Caco-2 (cell line): ENCODE results near the gene SRPRA. TPM values are rescaled to one million over a fixed set of nuclear protein-coding genes. Genes with fewer than 3 reads are reported as not detected.
A peak's percentile ranks its signal among the peaks of the same experiment; 100 is the strongest.

ENCODE experiments used
- BruUV-seq: library from RNA; stranded (reverse); fragments of 400-500 nt; replicated peaks from 2 replicates; lab custom pipeline; 2021; lab: Mats Ljungman, UMichigan
- CTCF ChIA-PET: fragments of 300-600 bp; sonication (Branson Sonifier 250); formaldehyde crosslinking; loops from one replicate; lab custom pipeline; 2022; ENCODE audit warnings: antibody characterized with exemption; lab: Charles Lee
- POLR2A ChIA-PET: fragments of 300-600 bp; sonication (Branson Sonifier 250); formaldehyde crosslinking; loops from one replicate; lab custom pipeline; 2022; ENCODE audit warnings: antibody characterized with exemption; lab: Charles Lee
- DNase-seq, 2 experiments: peaks; one replicate each; pipeline versions ENCODE4 v3.0.0 to v3.0.0-alpha.2; 2020 to 2022
- H3K27me3 ChIP-seq: replicated peaks from 2 replicates; pipeline ENCODE4 v1.6.0; 2011; ENCODE audit warnings: low read length; ENCODE audit not compliant: control insufficient read depth, insufficient read depth
- H3K36me3 ChIP-seq: 2 replicates; pipeline ENCODE4 v1.5.1; 2011; ENCODE audit warnings: low read length; ENCODE audit not compliant: control insufficient read depth, insufficient read depth
- H3K4me1 ChIP-seq: fragments of 250-450 bp; sonication (Bioruptor Pico); 2 replicates; pipeline ENCODE4 v1.5.1; 2020; ENCODE audit warnings: mild to moderate bottlenecking
- H3K4me3 ChIP-seq: 2 replicates; pipeline ENCODE4 v1.5.1; 2011; ENCODE audit warnings: low read depth, mild to moderate bottlenecking, control low read depth, low read length
- H3K9me3 ChIP-seq: fragments of 250-450 bp; sonication (Bioruptor Pico); 2 replicates; pipeline ENCODE4 v1.5.1; 2020; ENCODE audit warnings: mild to moderate bottlenecking, moderate library complexity
- H3K27ac Mint-ChIP-seq: one replicate; pipeline ENCODE4 v1.8.0; 2022; ENCODE audit warnings: mixed read lengths; ENCODE audit not compliant: unreplicated experiment
- H3K27me3 Mint-ChIP-seq: one replicate; pipeline ENCODE4 v1.8.0; 2022; ENCODE audit warnings: mixed read lengths; ENCODE audit not compliant: insufficient read depth, unreplicated experiment
- H3K36me3 Mint-ChIP-seq: one replicate; pipeline ENCODE4 v1.8.0; 2022; ENCODE audit warnings: mild to moderate bottlenecking, mixed read lengths; ENCODE audit not compliant: insufficient read depth, unreplicated experiment
- H3K4me1 Mint-ChIP-seq: one replicate; pipeline ENCODE4 v1.8.0; 2022; ENCODE audit warnings: low read depth, mixed read lengths; ENCODE audit not compliant: unreplicated experiment
- H3K4me3 Mint-ChIP-seq: one replicate; pipeline ENCODE4 v1.8.0; 2022; ENCODE audit warnings: mild to moderate bottlenecking, moderate library complexity, mixed read lengths; ENCODE audit not compliant: unreplicated experiment
- H3K9me3 Mint-ChIP-seq: one replicate; pipeline ENCODE4 v1.8.0; 2022; ENCODE audit warnings: mixed read lengths; ENCODE audit not compliant: unreplicated experiment
- intact Hi-C: fragments of 100-400 bp; cut with micrococcal nuclease; formaldehyde crosslinking; loops from one replicate; pipeline ENCODE4 v1.10.0; 2022; ENCODE audit not compliant: unreplicated experiment
- total RNA-seq: library from RNA; stranded (reverse); gene quantifications from 2 replicates; pipeline ENCODE4 v1.2.3, GENCODE V29; 2022
- TF ChIP-seq, protein P1 (sequence below), 2 experiments: fragments of 200-600 bp in 1 of 2; IDR thresholded peaks; 1 replicate in 1 of 2; 2 replicates in 1 of 2; pipeline versions ENCODE4 v1.5.1 to v1.8.0; 2011 to 2022; ENCODE audit warnings: antibody characterized with exemption in 1 of 2, control low read depth in 1 of 2, inconsistent platforms in 1 of 2, low read depth in 1 of 2, low read length in 1 of 2, mild to moderate bottlenecking in 1 of 2, moderate library complexity in 1 of 2; ENCODE audit not compliant: insufficient read depth in 1 of 2, severe bottlenecking in 1 of 2, unreplicated experiment in 1 of 2

The SRPRA gene
- total RNA-seq, 1 experiment from 2014 or later, result 191 TPM

DNA sequence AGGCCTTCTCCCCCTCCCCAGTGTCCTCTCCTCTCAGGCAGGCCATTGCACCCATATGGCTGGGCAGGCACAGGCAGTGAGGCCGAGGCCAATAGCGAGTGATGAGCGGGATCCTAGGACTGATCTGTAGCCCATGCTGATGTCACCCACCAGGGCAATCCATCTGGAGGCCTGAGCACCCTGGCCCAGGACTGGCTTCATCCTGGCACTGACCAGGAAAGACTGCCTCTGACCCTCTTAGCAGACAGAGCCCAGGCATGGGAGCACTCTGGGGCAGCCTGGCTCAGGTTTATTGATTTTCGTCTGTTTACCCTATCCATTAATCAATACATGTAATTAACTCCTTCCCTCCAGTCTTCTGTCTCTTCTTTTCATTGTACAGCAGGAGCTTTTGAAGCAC is 9.1 kb upstream of the SRPRA start:
- CTCF ChIA-PET, result no interaction called here
- Mint-ChIP-seq H3K27ac (no peak overlapping the region), H3K4me1 (peaks cover 11% of the 10 kb centered on the region), H3K4me3 (no peak overlapping the region), H3K36me3 (peaks cover 46% of the 10 kb centered on the region), H3K9me3 (no peaks in the 10 kb centered on the region), H3K27me3 (no peaks in the 10 kb centered on the region)
- TF ChIP-seq, protein P1, sequence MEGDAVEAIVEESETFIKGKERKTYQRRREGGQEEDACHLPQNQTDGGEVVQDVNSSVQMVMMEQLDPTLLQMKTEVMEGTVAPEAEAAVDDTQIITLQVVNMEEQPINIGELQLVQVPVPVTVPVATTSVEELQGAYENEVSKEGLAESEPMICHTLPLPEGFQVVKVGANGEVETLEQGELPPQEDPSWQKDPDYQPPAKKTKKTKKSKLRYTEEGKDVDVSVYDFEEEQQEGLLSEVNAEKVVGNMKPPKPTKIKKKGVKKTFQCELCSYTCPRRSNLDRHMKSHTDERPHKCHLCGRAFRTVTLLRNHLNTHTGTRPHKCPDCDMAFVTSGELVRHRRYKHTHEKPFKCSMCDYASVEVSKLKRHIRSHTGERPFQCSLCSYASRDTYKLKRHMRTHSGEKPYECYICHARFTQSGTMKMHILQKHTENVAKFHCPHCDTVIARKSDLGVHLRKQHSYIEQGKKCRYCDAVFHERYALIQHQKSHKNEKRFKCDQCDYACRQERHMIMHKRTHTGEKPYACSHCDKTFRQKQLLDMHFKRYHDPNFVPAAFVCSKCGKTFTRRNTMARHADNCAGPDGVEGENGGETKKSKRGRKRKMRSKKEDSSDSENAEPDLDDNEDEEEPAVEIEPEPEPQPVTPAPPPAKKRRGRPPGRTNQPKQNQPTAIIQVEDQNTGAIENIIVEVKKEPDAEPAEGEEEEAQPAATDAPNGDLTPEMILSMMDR (IDR thresholded peaks at IDR 0.05; ENCODE audit: insufficient read depth in 1 of 2, low read depth in 1 of 2, low read length in 1 of 2, severe bottlenecking in 1 of 2, unreplicated experiment in 1 of 2), result no peak
- DNase-seq, result no peak
- peaks cover 11% of the 10 kb centered on the region for H3K36me3 ChIP-seq
- peaks cover 7% of the 10 kb centered on the region for H3K4me1 ChIP-seq
- POLR2A ChIA-PET, result no interaction called here
- no peaks in the 10 kb centered on the region for H3K27me3 ChIP-seq
- intact Hi-C loops, result no loop called here
- no TSS peak for BruUV-seq
- H3K9me3 ChIP-seq, result no peaks in the 10 kb centered on the region
- H3K4me3 ChIP-seq, result no peak overlapping the region

GRCh38 chr11:126277322-126277721 is 8.6 kb upstream of the SRPRA start:
- Histone ChIP-seq H3K9me3 (no peaks in the 10 kb centered on the region), H3K27me3 (no peaks in the 10 kb centered on the region), H3K36me3 (peaks cover 11% of the 10 kb centered on the region), H3K4me3 (no peak overlapping the region), H3K4me1 (peaks cover 7% of the 10 kb centered on the region)
- H3K9me3 Mint-ChIP-seq, result no peaks in the 10 kb centered on the region
- H3K4me3 Mint-ChIP-seq, result no peak overlapping the region
- no peaks in the 10 kb centered on the region for H3K27me3 Mint-ChIP-seq
- ChIA-PET POLR2A (no interaction called here), CTCF (no interaction called here)
- no peak for DNase-seq
- peaks cover 11% of the 10 kb centered on the region for H3K4me1 Mint-ChIP-seq
- intact Hi-C loops, result no loop called here
- no peak overlapping the region for H3K27ac Mint-ChIP-seq
- BruUV-seq, result no TSS peak
- peaks cover 46% of the 10 kb centered on the region for H3K36me3 Mint-ChIP-seq
- TF ChIP-seq, protein P1 (IDR thresholded peaks at IDR 0.05; ENCODE audit: insufficient read depth in 1 of 2, low read depth in 1 of 2, low read length in 1 of 2, severe bottlenecking in 1 of 2, unreplicated experiment in 1 of 2), result no peak

GRCh38 chr11:126268361-126268707 is 361 bp downstream of the SRPRA start:
- Mint-ChIP-seq H3K27me3 (no peaks in the 10 kb centered on the region), H3K27ac (peak overlapping the region; percentile 91), H3K9me3 (no peaks in the 10 kb centered on the region), H3K36me3 (peaks cover 83% of the 10 kb centered on the region), H3K4me1 (peaks cover 11% of the 10 kb centered on the region), H3K4me3 (peak overlapping the region; percentile 91)
- TF ChIP-seq, protein P1 (IDR thresholded peaks at IDR 0.05; ENCODE audit: insufficient read depth in 1 of 2, low read depth in 1 of 2, low read length in 1 of 2, severe bottlenecking in 1 of 2, unreplicated experiment in 1 of 2), result no peak
- peak overlapping the region; percentile 93 for H3K4me3 ChIP-seq
- no peaks in the 10 kb centered on the region for H3K27me3 ChIP-seq
- H3K36me3 ChIP-seq, result peaks cover 13% of the 10 kb centered on the region
- POLR2A ChIA-PET, result interaction anchor here (0.5 to 1.4 kb wide), 4 partner anchors 14 to 284 kb away, joined by 4 to 14 read pairs (median 6); partner anchors contain the start of genes DCPS, FAM118B, RPUSD4 and TIRAP
- intact Hi-C loops, result loop anchor here (1.0 to 10.0 kb wide), 4 partner anchors 57 to 674 kb away; partner anchors contain the start of genes CDON, FAM118B, RPUSD4 and STT3A
- H3K9me3 ChIP-seq, result no peaks in the 10 kb centered on the region
- H3K4me1 ChIP-seq, result peaks cover 6% of the 10 kb centered on the region
- DNase-seq, result no peak
- CTCF ChIA-PET, result no interaction called here
- BruUV-seq, result no TSS peak
